Measurements from ENCODE around the gene MYO5B. TPM values are rescaled to one million over a fixed set of nuclear protein-coding genes. Genes with fewer than 3 reads are reported as not detected.
A peak's percentile ranks its signal among the peaks of the same experiment; 100 is the strongest.

MYO5B gene
- total and polyA plus RNA-seq, 2 of the 4 experiments (the other 2 are of a cell fraction) = 0.24 to 0.54 TPM

- POLR2A ChIA-PET (ENCODE audit: unreplicated experiment) = no interaction called here
- TF ChIP-seq, protein P1, sequence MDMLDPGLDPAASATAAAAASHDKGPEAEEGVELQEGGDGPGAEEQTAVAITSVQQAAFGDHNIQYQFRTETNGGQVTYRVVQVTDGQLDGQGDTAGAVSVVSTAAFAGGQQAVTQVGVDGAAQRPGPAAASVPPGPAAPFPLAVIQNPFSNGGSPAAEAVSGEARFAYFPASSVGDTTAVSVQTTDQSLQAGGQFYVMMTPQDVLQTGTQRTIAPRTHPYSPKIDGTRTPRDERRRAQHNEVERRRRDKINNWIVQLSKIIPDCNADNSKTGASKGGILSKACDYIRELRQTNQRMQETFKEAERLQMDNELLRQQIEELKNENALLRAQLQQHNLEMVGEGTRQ (IDR thresholded peaks at IDR 0.05; ENCODE audit: low read depth, low read length) = no peak
- TF ChIP-seq CEBPB (IDR thresholded peaks at IDR 0.05; ENCODE audit: low read depth, low read length) (peak; percentile 11; the same call in 1 of the 2 replicates), MXI1 (IDR thresholded peaks at IDR 0.05; ENCODE audit: borderline replicate concordance, low read depth, low read length) (no peak), NFE2L2 (IDR thresholded peaks at IDR 0.05; ENCODE audit: low read depth, low read length) (no peak)
- Histone ChIP-seq H4K8ac (ENCODE audit: low read depth in 2 of 2, low read length in 2 of 2) (no peak overlapping the region), H3K4me3 (ENCODE audit: insufficient read depth, low read depth, low read length) (no peak overlapping the region), H2BK5ac (ENCODE audit: low read depth, low read length, poor library complexity, severe bottlenecking) (no peak overlapping the region), H2BK20ac (ENCODE audit: low read depth, low read length) (no peak overlapping the region), H3K27ac (ENCODE audit: insufficient read depth, low read length) (no peak overlapping the region), H3K56ac (ENCODE audit: extremely low read depth, insufficient read depth, low read length) (no peak overlapping the region), H4K20me1 (ENCODE audit: insufficient read depth, low read length) (no peaks in the 10 kb centered on the region), H3K9me3 (ENCODE audit: control insufficient read depth, insufficient read depth, low read length) (no peaks in the 10 kb centered on the region), H3K27me3 (ENCODE audit: control insufficient read depth, insufficient read depth, low read length) (no peaks in the 10 kb centered on the region), H4K5ac (ENCODE audit: low read depth, low read length) (no peak overlapping the region), H3K4ac (ENCODE audit: low read depth, low read length) (no peak overlapping the region), H3K18ac (ENCODE audit: low read depth, low read length) (no peak overlapping the region), H2AK5ac (ENCODE audit: low read depth, low read length) (no peak overlapping the region), H3K23ac (ENCODE audit: low read depth, low read length) (no peak overlapping the region), H3K9me1 (ENCODE audit: insufficient read depth, low read length) (no peaks in the 10 kb centered on the region), H3K36me3 (ENCODE audit: control insufficient read depth, insufficient read depth, low read length) (no peaks in the 10 kb centered on the region), H3K4me1 (ENCODE audit: control insufficient read depth, insufficient read depth, low read length) (no peaks in the 10 kb centered on the region), H2BK15ac (ENCODE audit: low read depth, low read length) (no peak overlapping the region), H4K91ac (ENCODE audit: insufficient read depth, low read depth, low read length) (no peak overlapping the region), H2BK120ac (ENCODE audit: low read depth, low read length) (no peak overlapping the region), H3K79me1 (ENCODE audit: low read depth in 1 of 2, low read length in 2 of 2) (no peaks in the 10 kb centered on the region), H3K14ac (replicated peaks; ENCODE audit: low read depth, low read length) (no peak overlapping the region), H3K4me2 (ENCODE audit: low read depth, low read length) (no peak overlapping the region), H2AFZ (replicated peaks; ENCODE audit: low read length, poor library complexity) (no peak overlapping the region), H2AK9ac (replicated peaks; ENCODE audit: low read depth, low read length, poor library complexity) (no peak overlapping the region), H3K9ac (ENCODE audit: low read depth, low read length) (no peak overlapping the region)
- DNase-seq (no peak), ATAC-seq (ENCODE audit: low read depth) (no peak)
- CTCF ChIA-PET = no interaction called here
- no TSS peak for BruUV-seq (replicated peaks)
- intact Hi-C loops (cut with micrococcal nuclease) = no loop called here
- dilution Hi-C loops (cut with HindIII; ENCODE audit: low sequenced_read_pairs, unreplicated experiment) = no loop called here
- in situ Hi-C loops (cut with MboI; ENCODE audit: low sequenced_read_pairs) = no loop called here
- 35% methylated on average over 2 of the region's 8 CpGs; no CpG with 5 or more reads in 1 of the 2 experiments for WGBS, 2 experiments (ENCODE audit: extremely low coverage in 2 of 2, insufficient read length in 1 of 2)
These were observed 115.2 kb downstream of the MYO5B start for GRCh38 chr18:50079571-50080295.

All from IMR-90 (cell line).